Heart right ventricle (tissue), 16 donors: Measurements from ENCODE around the gene UPF2. TPM values are rescaled to one million over a fixed set of nuclear protein-coding genes. Genes with fewer than 3 reads are reported as not detected.

Experiments used
- ATAC-seq, 8 donors: fragments of 200-7000 bp; cut with Tn5 transposase; one replicate each; pipeline ENCODE4 v1.9.1; 2020; ENCODE audit warnings: mild to moderate bottlenecking in 8 of 8, moderate library complexity in 8 of 8, moderate number of reproducible peaks in 1 of 8
- DNase-seq, 2 donors: peaks; one replicate each; pipeline ENCODE4 v3.0.0-alpha.2; 2020
- H3K27ac ChIP-seq, 10 donors: fragments of 200-600 bp; sonication (generic) in 2 of 10; one replicate each; pipeline versions ENCODE4 v1.5.0 to v1.8.0; 2020 to 2022; ENCODE audit warnings: mild to moderate bottlenecking in 3 of 10
- H3K27me3 ChIP-seq, 7 donors: fragments of 200-600 bp; one replicate each; pipeline ENCODE4 v1.8.0; 2021 to 2022; ENCODE audit warnings: mild to moderate bottlenecking in 2 of 7
- H3K36me3 ChIP-seq, 9 donors: fragments of 200-600 bp; sonication (generic) in 1 of 9; one replicate each; pipeline versions ENCODE4 v1.5.0 to v1.8.0; 2020 to 2022; ENCODE audit warnings: mild to moderate bottlenecking in 2 of 9
- H3K4me1 ChIP-seq, 9 donors: fragments of 200-600 bp; sonication (generic) in 1 of 9; one replicate each; pipeline versions ENCODE4 v1.5.0 to v1.8.0; 2020 to 2022; ENCODE audit warnings: mild to moderate bottlenecking in 4 of 9
- H3K4me3 ChIP-seq, 10 donors: fragments of 200-600 bp; sonication (generic) in 2 of 10; one replicate each; pipeline versions ENCODE4 v1.5.0 to v1.8.0; 2020 to 2022; ENCODE audit warnings: mild to moderate bottlenecking in 7 of 10, moderate library complexity in 2 of 10
- H3K9me3 ChIP-seq, 11 donors: fragments of 200-600 bp in 10 of 11; sonication (generic) in 2 of 11; one replicate each; pipeline versions ENCODE4 v1.5.0 to v1.8.0; 2013 to 2022; ENCODE audit warnings: mild to moderate bottlenecking in 2 of 11, control low read depth in 1 of 11, moderate library complexity in 1 of 11
- WGBS, 2 donors: extraction: QIAGEN DNeasy Blood & Tissue Kit; methylation state at CpG; one replicate each; pipeline ENCODE4 v1.1.7; 2013; ENCODE audit warnings: inconsistent platforms in 1 of 2; 5-methylcytosine and 5-hydroxymethylcytosine counted together
- intact Hi-C, 10 donors: fragments of 100-400 bp; cut with DNase I; formaldehyde crosslinking; loops; one replicate each; pipeline versions ENCODE4 v1.11.1 to v1.14.2; 2022
- polyA plus RNA-seq, 2 donors: library from polyadenylated mRNA; stranded (reverse); fragments of 200-250 nt; gene quantifications; one replicate each; pipeline ENCODE4 v1.2.3, GENCODE V29; 2013
- total RNA-seq, 10 donors: library from RNA; stranded (reverse); fragmentation: NEBNext Ultra II Directional in 3 of 10; extraction: Animal tissue kit (Norgen Biotek cat#: 25700) in 3 of 10; gene quantifications; one replicate each; pipeline versions ENCODE4 v1.2.1 to v1.2.4, GENCODE V29; 2021 to 2023
- TF ChIP-seq, protein P1 (sequence below), 9 donors: fragments of 200-600 bp; sonication (generic) in 2 of 9; IDR thresholded peaks; one replicate each; pipeline versions ENCODE4 v1.5.0 to v1.8.0; 2021 to 2022; ENCODE audit warnings: antibody characterized with exemption in 9 of 9, mild to moderate bottlenecking in 5 of 9, moderate library complexity in 1 of 9
- donor health status: Arrhythmogenic right ventricular cardiomyopathy.
- donor health status: ischemic (EF 13 %, LVEDD 7.1; RV severe dilation, severe dysfunction).
- donor health status: healthy with polysubstance abuse.
- donor health status: DM: no; HTN: yes; CAD: no.
- donor health status: DM: no; HTN: no; CAD: no.
- donor health status: ischemic (EF 25% LVEDD 6.9; RV normal size, moderate dysfunction).
- donor health status: ischemic (EF 25% LVEDD 5.7; RV mildly dilated, moderate dysfunction).
- donor health status: healthy.
- donor health status: DM: yes; HTN: yes; CAD: no.
- donor health status: Ischemic cardiomyopathy.
- donor health status: ischemic (EF 35%, LVEDD 5.7; RV mildly dilated, moderate dysfunction).
- donor health status: nonischemic (EF 11% LVEDD 7.7; RV severe dilation, severe dysfunction).
- donor health status: DM: yes; HTN: yes; CAD: no.
- donor health status: PGD.
- donor health status: ischemic (EF 29% LVEDD 5.4; RV normal size, mild dysfunction).
- donor health status: nonischemic (EF 23%, LVEDD 6.1; RV moderate dilation, normal function).

UPF2 gene
- total and polyA plus RNA-seq, 12 donors, result 7.9 to 20.2 (median 15.3) TPM

DNA sequence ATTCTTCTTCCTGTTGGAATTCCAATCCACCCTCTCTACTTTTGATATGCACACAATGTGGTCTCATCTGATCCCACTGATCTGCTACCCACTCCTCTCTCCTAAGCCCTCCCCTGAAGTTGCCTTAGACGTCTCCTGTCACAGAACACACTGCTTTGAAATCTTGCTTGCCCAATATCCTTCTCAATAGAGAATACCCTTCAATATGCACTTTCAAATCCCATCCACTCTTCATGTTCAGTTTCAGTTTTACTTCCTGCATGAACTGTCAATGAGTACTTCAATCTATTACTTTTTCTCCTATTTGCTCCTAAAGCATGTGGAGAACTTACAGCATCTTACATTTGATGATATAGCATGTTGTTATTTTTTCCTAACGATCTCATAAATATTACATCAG, 93.5 kb downstream of the UPF2 start:
- H3K27me3 ChIP-seq, result no peaks in the 10 kb centered on the region
- H3K36me3 ChIP-seq, result peaks cover 0 to 83% (median 9%) of the 10 kb centered on the region in 9 donors
- H3K4me1 ChIP-seq, result peaks cover 0 to 6% (median 0%) of the 10 kb centered on the region in 9 donors
- intact Hi-C loops, result no loop called here
- H3K27ac ChIP-seq, result no peak overlapping the region
- WGBS, 2 donors, result 87 to 88% methylated on average over 2 of the region's 2 CpGs
- no peak overlapping the region for H3K4me3 ChIP-seq
- DNase-seq (no peak), ATAC-seq (no peak)
- no peaks in the 10 kb centered on the region for H3K9me3 ChIP-seq
- TF ChIP-seq, protein P1, sequence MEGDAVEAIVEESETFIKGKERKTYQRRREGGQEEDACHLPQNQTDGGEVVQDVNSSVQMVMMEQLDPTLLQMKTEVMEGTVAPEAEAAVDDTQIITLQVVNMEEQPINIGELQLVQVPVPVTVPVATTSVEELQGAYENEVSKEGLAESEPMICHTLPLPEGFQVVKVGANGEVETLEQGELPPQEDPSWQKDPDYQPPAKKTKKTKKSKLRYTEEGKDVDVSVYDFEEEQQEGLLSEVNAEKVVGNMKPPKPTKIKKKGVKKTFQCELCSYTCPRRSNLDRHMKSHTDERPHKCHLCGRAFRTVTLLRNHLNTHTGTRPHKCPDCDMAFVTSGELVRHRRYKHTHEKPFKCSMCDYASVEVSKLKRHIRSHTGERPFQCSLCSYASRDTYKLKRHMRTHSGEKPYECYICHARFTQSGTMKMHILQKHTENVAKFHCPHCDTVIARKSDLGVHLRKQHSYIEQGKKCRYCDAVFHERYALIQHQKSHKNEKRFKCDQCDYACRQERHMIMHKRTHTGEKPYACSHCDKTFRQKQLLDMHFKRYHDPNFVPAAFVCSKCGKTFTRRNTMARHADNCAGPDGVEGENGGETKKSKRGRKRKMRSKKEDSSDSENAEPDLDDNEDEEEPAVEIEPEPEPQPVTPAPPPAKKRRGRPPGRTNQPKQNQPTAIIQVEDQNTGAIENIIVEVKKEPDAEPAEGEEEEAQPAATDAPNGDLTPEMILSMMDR (IDR thresholded peaks at IDR 0.05), result no peak

DNA sequence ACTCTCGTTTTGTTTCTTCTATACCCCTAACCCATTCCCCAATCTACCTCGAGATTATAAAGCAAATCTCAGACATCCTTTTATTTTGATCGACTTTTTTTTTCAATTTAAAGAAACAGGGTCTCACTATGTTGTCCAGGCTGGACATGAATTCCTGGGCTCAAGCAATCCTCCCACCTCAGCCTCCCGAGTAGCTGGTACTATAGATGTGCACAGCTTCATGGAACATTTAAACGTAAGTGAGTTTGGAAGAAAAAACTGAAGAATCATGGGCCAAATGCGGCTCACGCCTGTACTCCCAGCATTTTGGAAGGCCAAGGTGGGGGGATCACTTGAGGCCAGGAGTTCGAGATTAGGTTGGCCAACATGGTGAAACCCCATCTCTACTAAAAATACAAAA, 96.0 kb downstream of the UPF2 start:
- intact Hi-C loops, result no loop called here
- Histone ChIP-seq H3K4me3 (no peak overlapping the region), H3K27ac (no peak overlapping the region), H3K9me3 (no peaks in the 10 kb centered on the region), H3K36me3 (peaks cover 0 to 83% (median 15%) of the 10 kb centered on the region in 9 donors), H3K27me3 (no peaks in the 10 kb centered on the region), H3K4me1 (peaks cover 0 to 6% (median 0%) of the 10 kb centered on the region in 9 donors)
- TF ChIP-seq, protein P1 (IDR thresholded peaks at IDR 0.05), result no peak
- WGBS, 2 donors, result 95 to 97% methylated on average over 8 of the region's 8 CpGs
- ATAC-seq, result no peak
- no peak for DNase-seq

DNA sequence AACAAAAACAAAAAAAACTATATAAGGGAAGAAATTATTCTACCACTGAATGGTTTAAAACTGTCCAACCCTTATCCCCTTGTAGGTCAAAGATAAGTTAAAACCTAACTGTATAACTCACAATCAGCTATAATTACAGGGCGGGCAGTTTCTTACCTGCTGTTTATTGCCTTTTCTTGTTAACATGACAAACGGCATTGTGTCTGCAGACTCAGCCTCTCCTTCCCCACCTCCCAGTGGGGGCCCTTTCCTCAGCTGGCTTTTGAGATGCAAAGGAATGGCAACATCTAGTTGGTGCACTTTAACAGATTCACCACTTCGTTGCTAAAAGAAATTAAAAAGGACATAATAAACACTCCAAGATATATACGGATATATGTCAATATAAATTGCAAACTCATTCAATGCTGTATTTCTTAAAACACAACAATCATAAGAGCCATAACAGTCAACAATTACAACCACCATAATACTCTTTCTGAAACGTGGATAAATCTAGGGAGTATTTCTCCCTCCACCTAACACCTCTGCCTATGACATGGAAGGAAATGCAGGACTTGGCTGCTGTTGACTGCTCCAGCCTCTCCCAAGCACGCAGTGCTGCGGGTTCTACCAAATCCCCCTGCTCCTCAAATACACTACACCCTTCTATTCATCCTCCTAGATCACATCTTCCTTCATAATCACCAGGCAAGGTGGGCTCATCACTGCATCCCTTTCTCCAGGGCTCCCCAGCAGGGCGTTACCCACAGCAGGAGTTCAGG, 106.0 kb downstream of the UPF2 start:
- ATAC-seq (no peak), DNase-seq (no peak)
- intact Hi-C loops, result no loop called here
- WGBS, 2 donors, result 67 to 78% methylated on average over 8 of the region's 8 CpGs
- Histone ChIP-seq H3K27ac (no peak overlapping the region), H3K36me3 (peaks cover 0 to 99% (median 34%) of the 10 kb centered on the region in 9 donors), H3K27me3 (no peaks in the 10 kb centered on the region), H3K4me1 (no peaks in the 10 kb centered on the region), H3K4me3 (no peak overlapping the region), H3K9me3 (no peaks in the 10 kb centered on the region)
- TF ChIP-seq, protein P1 (IDR thresholded peaks at IDR 0.05), result no peak

DNA sequence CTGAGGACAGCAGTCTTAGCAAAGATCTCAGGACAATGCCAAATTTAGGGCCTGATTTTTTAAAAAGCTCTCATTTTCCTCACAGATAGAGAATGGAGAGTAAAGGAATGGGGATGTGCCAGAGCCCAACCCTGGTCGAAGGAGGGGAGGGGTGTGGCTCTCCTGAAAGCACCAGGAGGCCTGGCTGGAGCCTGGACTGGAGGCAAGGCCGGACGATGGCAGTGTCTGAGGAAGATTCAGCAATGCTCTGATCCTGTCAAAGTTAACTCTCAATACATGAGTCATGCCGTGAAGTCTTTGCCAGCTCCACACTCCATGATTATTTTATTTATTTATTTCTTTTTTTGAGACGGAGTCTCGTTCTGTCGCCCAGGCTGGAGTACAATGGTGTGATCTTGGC, 108.3 kb downstream of the UPF2 start:
- DNase-seq (no peak), ATAC-seq (peak in 1 of 8 donors; percentile 31)
- H3K27me3 ChIP-seq, result no peaks in the 10 kb centered on the region
- H3K36me3 ChIP-seq, result peaks cover 0 to 99% (median 51%) of the 10 kb centered on the region in 9 donors
- H3K4me3 ChIP-seq, result no peak overlapping the region
- 76 to 86% methylated on average over 7 of the region's 7 CpGs for WGBS, 2 donors
- intact Hi-C loops, result no loop called here
- no peaks in the 10 kb centered on the region for H3K4me1 ChIP-seq
- no peaks in the 10 kb centered on the region for H3K9me3 ChIP-seq
- no peak overlapping the region for H3K27ac ChIP-seq
- TF ChIP-seq, protein P1 (IDR thresholded peaks at IDR 0.05), result no peak
